Endothelial cell of umbilical vein (primary cell): ENCODE data around the gene PRDM10. TPM values are rescaled to one million over a fixed set of nuclear protein-coding genes. Genes with fewer than 3 reads are reported as not detected.

ENCODE experiments used
- BruUV-seq: library from RNA; stranded (reverse); fragments of 400-500 nt; replicated peaks from 2 replicates; lab custom pipeline; 2021; lab: Mats Ljungman, UMichigan
- CTCF ChIA-PET: fragments of 300-600, 350-600 bp; sonication (Branson Sonifier 250); formaldehyde crosslinking; loops from one replicate; lab custom pipeline; 2021; ENCODE audit warnings: antibody characterized with exemption, inconsistent platforms; lab: Charles Lee
- POLR2A ChIA-PET: fragments of 300-600, 350-600 bp; sonication (Branson Sonifier 250); formaldehyde crosslinking; loops from one replicate; lab custom pipeline; 2021; ENCODE audit warnings: antibody characterized with exemption, inconsistent platforms; lab: Charles Lee
- DNase-seq: peaks from one replicate; pipeline ENCODE4 v3.0.0-alpha.2; 2011; ENCODE audit warnings: low read depth, low spot score
- FAIRE-seq: peaks from 2 replicates; lab custom pipeline; 2011; peaks lifted over from hg19 to GRCh38; lab: Jason Lieb, UNC
- H2AFZ ChIP-seq: 2 replicates; pipeline ENCODE4 v1.6.0; 2012; ENCODE audit warnings: low read depth, low read length, control low read depth, inconsistent platforms
- H3K27ac ChIP-seq: 2 replicates; pipeline ENCODE4 v1.5.1; 2011; ENCODE audit warnings: low read depth, mild to moderate bottlenecking, control low read depth, low read length, moderate library complexity; ENCODE audit not compliant: insufficient read depth
- H3K27me3 ChIP-seq, 2 experiments: 2 replicates each; pipeline versions ENCODE4 v1.6.0 to v1.6.1; 2011; ENCODE audit warnings: low read length in 2 of 2, mixed read lengths in 1 of 2; ENCODE audit not compliant: control insufficient read depth in 2 of 2, insufficient read depth in 2 of 2
- H3K36me3 ChIP-seq, 2 experiments: 2 replicates in 1 of 2; 3 replicates in 1 of 2; pipeline ENCODE4 v1.5.1; 2011; ENCODE audit warnings: low read length in 2 of 2, mild to moderate bottlenecking in 1 of 2, moderate library complexity in 1 of 2; ENCODE audit not compliant: control insufficient read depth in 2 of 2, insufficient read depth in 2 of 2; ENCODE audit errors: extremely low read depth in 1 of 2
- H3K4me1 ChIP-seq: 3 replicates; pipeline ENCODE4 v1.5.1; 2011; ENCODE audit warnings: mild to moderate bottlenecking, low read length; ENCODE audit not compliant: control insufficient read depth, insufficient read depth; ENCODE audit errors: extremely low read depth
- H3K4me2 ChIP-seq: 2 replicates; pipeline ENCODE4 v1.6.1; 2011; ENCODE audit warnings: low read length, control low read depth, mixed read lengths; ENCODE audit not compliant: insufficient read depth
- H3K4me3 ChIP-seq, 3 experiments: fragments of 200-600 bp in 1 of 3; sonication (generic), shearing (Covaris generic) in 1 of 3; replicated peaks in 1 of 3; 2 replicates each; pipeline ENCODE4 v1.5.1; 2011 to 2016; ENCODE audit warnings: control low read depth in 3 of 3, low read length in 3 of 3, mild to moderate bottlenecking in 2 of 3, inconsistent platforms in 1 of 3, low read depth in 1 of 3, moderate library complexity in 1 of 3; ENCODE audit not compliant: insufficient read depth in 1 of 3
- H3K79me2 ChIP-seq: 2 replicates; pipeline ENCODE4 v1.6.0; 2012; ENCODE audit warnings: low read length, inconsistent platforms; ENCODE audit not compliant: control insufficient read depth, insufficient read depth
- H3K9ac ChIP-seq: replicated peaks from 2 replicates; pipeline ENCODE3; 2011; ENCODE audit warnings: low read length, control low read depth; ENCODE audit not compliant: insufficient read depth; ENCODE audit errors: extremely low read depth
- H3K9me1 ChIP-seq: replicated peaks from 3 replicates; pipeline ENCODE4 v1.6.0; 2011; ENCODE audit warnings: mild to moderate bottlenecking, low read length; ENCODE audit not compliant: control insufficient read depth, insufficient read depth; ENCODE audit errors: extremely low read depth
- H3K9me3 ChIP-seq: replicated peaks from 2 replicates; pipeline ENCODE4 v1.5.1; 2012; ENCODE audit warnings: low read length, inconsistent platforms; ENCODE audit not compliant: control insufficient read depth, insufficient read depth
- H4K20me1 ChIP-seq: replicated peaks from 2 replicates; pipeline ENCODE3; 2011; ENCODE audit warnings: mild to moderate bottlenecking, low read length; ENCODE audit not compliant: control insufficient read depth, insufficient read depth; ENCODE audit errors: extremely low read depth
- CTCF ChIP-seq, 2 donors: IDR thresholded peaks; 1 replicate in 1 of 2; 2 replicates in 1 of 2; pipeline ENCODE4 v1.5.1; 2011; ENCODE audit warnings: low read length in 2 of 2, mild to moderate bottlenecking in 2 of 2, moderate library complexity in 2 of 2, control low read depth in 1 of 2, inconsistent platforms in 1 of 2, low read depth in 1 of 2; ENCODE audit not compliant: insufficient read depth in 1 of 2; ENCODE audit errors: extremely low read depth in 1 of 2
- EZH2 ChIP-seq: IDR thresholded peaks from 2 replicates; pipeline ENCODE4 v1.6.1; 2012; ENCODE audit warnings: borderline replicate concordance, low read depth, mild to moderate bottlenecking, moderate library complexity, low read length, inconsistent platforms; ENCODE audit not compliant: severe bottlenecking
- GATA2 ChIP-seq: IDR thresholded peaks from 2 replicates; pipeline ENCODE4 v1.7.0; 2011; ENCODE audit warnings: low read depth, mild to moderate bottlenecking, moderate library complexity, mixed read lengths, low read length; ENCODE audit not compliant: insufficient read length, insufficient read depth
- JUN ChIP-seq: IDR thresholded peaks from 2 replicates; pipeline ENCODE4 v1.6.1; 2011; ENCODE audit warnings: borderline replicate concordance, low read depth; ENCODE audit not compliant: insufficient read length, insufficient read depth
- MYC ChIP-seq: IDR thresholded peaks from one replicate; pipeline ENCODE4 v1.6.1; 2011; ENCODE audit warnings: mild to moderate bottlenecking, low read depth, low read length
- POLR2A ChIP-seq: IDR thresholded peaks from 2 replicates; pipeline ENCODE4 v1.6.1; 2012; ENCODE audit warnings: low read depth, mild to moderate bottlenecking, control low read depth, low read length
- POLR2AphosphoS5 ChIP-seq: IDR thresholded peaks from 2 replicates; pipeline ENCODE4 v1.6.1; 2012; ENCODE audit warnings: low read depth, mild to moderate bottlenecking, control low read depth, low read length, moderate library complexity; ENCODE audit not compliant: insufficient read depth
- dilution Hi-C: fragments of 300-500 bp; cut with MboI; formaldehyde crosslinking; loops from one replicate; pipeline ENCODE4 v1.15.0; 2019; ENCODE audit warnings: low sequenced_read_pairs; ENCODE audit not compliant: extremely low pct_ligation_motif_present
- intact Hi-C: fragments of 100-400 bp; cut with micrococcal nuclease; formaldehyde crosslinking; loops from one replicate; pipeline ENCODE4 v1.10.0; 2022
- polyA plus RNA-seq, 4 experiments: library from polyadenylated mRNA; depleted of rRNA in 3 of 4; stranded (reverse) in 3 of 4; unstranded in 1 of 4; fragments of >200 nt; gene quantifications; 2 replicates each; pipeline versions ENCODE4 v1.2.1 to v1.2.3, GENCODE V29; 2011 to 2012; ENCODE audit warnings: missing spikeins in 1 of 4
- total RNA-seq: library from RNA; stranded (reverse); gene quantifications from 2 replicates; pipeline ENCODE4 v1.2.3, GENCODE V29; 2021
- TF ChIP-seq, protein P1 (sequence below): IDR thresholded peaks from 2 replicates; pipeline ENCODE4 v1.6.1; 2011; ENCODE audit not compliant: insufficient read depth, insufficient read length

The PRDM10 gene
- total and polyA plus RNA-seq, 2 donors (not counting 3 experiments of a cell fraction or from before 2014, with no cell fraction given) = 9.6 to 13.0 TPM

GRCh38 chr11:129939510-129939909 lies 63.1 kb downstream of the PRDM10 start:
- intact Hi-C loops = loop anchor here (1.0 kb wide), 1 partner anchor 45 kb away; no protein-coding TSS in a partner anchor

More at GRCh38 chr11:129939510-129939909, 63.1 kb downstream of the PRDM10 start:
- ChIA-PET CTCF (interaction anchor here (1.2 to 2.7 kb wide), 6 partner anchors 10 to 192 kb away, joined by 4 to 17 read pairs (median 5); no protein-coding TSS in a partner anchor), POLR2A (no interaction called here)
- no peak for FAIRE-seq
- H3K27ac ChIP-seq = no peak overlapping the region
- no peaks in the 10 kb centered on the region for H3K4me1 ChIP-seq
- H3K9ac ChIP-seq = no peak overlapping the region
- dilution Hi-C loops = no loop called here
- TF ChIP-seq CTCF (IDR thresholded peaks at IDR 0.05; ENCODE audit: extremely low read depth in 1 of 2, insufficient read depth in 1 of 2, low read depth in 1 of 2, low read length in 2 of 2) (no peak), JUN (no peak), POLR2AphosphoS5 (no peak), GATA2 (no peak), POLR2A (no peak), MYC (no peak), EZH2 (no peak)
- TF ChIP-seq, protein P1, sequence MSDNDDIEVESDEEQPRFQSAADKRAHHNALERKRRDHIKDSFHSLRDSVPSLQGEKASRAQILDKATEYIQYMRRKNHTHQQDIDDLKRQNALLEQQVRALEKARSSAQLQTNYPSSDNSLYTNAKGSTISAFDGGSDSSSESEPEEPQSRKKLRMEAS = no peak
- H4K20me1 ChIP-seq = no peaks in the 10 kb centered on the region
- H2AFZ ChIP-seq = no peak overlapping the region
- H3K9me1 ChIP-seq = no peaks in the 10 kb centered on the region
- no peaks in the 10 kb centered on the region for H3K9me3 ChIP-seq
- H3K4me2 ChIP-seq = no peak overlapping the region
- BruUV-seq = no TSS peak
- no peaks in the 10 kb centered on the region for H3K79me2 ChIP-seq
- no peak overlapping the region for H3K4me3 ChIP-seq
- DNase-seq = no peak
- no peaks in the 10 kb centered on the region for H3K27me3 ChIP-seq
- H3K36me3 ChIP-seq = peaks cover 0 to 5% of the 10 kb centered on the region in 2 experiments
